GM12801 (cell line): ENCODE data around the gene DPP6.

Experiments used
- TF ChIP-seq, protein P1 (sequence below): IDR thresholded peaks from one replicate; pipeline ENCODE4 v1.5.1; 2011; ENCODE audit warnings: control low read depth; ENCODE audit not compliant: insufficient read length; ENCODE audit errors: extremely low read depth

Gene DPP6

DNA sequence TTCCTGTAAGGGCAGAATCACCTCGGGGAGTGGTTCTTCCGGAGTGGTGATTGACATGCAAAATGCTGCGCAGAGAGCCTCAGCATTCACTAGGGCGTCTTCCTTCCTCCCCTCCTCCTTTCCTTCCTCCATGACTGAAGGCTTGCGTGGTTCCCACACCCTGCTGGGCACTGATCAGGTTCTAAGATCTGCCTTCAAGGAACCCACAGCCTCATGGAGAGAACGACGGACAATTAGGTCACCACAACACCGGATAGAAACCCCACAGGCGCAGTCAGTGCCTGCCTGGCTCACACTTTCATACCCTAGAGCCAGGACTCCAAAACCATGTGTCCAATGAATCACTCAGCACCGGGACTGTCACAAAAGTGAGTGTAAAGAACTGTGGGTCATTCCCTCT, 131.3 kb downstream of the DPP6 start:
- TF ChIP-seq, protein P1, sequence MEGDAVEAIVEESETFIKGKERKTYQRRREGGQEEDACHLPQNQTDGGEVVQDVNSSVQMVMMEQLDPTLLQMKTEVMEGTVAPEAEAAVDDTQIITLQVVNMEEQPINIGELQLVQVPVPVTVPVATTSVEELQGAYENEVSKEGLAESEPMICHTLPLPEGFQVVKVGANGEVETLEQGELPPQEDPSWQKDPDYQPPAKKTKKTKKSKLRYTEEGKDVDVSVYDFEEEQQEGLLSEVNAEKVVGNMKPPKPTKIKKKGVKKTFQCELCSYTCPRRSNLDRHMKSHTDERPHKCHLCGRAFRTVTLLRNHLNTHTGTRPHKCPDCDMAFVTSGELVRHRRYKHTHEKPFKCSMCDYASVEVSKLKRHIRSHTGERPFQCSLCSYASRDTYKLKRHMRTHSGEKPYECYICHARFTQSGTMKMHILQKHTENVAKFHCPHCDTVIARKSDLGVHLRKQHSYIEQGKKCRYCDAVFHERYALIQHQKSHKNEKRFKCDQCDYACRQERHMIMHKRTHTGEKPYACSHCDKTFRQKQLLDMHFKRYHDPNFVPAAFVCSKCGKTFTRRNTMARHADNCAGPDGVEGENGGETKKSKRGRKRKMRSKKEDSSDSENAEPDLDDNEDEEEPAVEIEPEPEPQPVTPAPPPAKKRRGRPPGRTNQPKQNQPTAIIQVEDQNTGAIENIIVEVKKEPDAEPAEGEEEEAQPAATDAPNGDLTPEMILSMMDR = no peak

DNA sequence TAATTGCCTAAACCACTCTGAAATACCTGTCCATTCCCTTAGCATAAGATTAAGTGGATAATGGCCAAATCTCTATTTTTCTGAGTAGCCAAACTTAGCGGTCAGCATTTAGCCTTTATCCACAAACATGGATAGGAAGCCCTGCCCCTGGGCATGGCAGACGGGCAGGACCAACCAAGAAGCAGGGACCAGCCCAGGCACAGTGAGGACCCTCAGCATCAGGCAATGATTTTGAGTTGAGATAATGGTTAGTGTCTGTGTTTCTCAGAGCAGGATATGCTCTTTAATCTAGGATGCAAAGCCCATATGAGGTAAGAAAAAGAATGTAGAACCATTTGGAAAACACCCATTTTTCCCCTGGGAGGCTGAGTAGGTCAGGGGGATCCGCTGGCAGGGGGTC, 131.7 kb downstream of the DPP6 start:
- TF ChIP-seq, protein P1 = no peak

DNA sequence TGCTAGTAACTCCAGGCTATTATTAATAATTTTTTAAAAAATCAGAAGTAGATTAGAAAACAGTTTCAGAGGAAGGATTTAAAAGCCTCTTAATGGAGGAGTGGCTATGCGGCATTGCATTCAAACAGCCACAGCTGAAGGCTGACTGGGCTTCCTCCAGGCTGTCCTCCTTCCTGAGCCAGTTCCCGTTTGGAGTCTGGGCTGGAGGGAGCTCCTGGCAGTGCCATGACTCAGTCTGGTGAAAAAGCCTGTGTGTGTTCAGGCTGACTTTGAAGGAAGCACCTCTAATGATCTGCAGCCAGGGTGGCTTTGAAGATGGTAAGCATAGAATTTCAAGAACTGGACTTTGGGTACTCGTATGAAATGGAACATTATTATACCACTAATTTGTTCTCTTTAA, 134.6 kb downstream of the DPP6 start:
- TF ChIP-seq, protein P1 = no peak

DNA sequence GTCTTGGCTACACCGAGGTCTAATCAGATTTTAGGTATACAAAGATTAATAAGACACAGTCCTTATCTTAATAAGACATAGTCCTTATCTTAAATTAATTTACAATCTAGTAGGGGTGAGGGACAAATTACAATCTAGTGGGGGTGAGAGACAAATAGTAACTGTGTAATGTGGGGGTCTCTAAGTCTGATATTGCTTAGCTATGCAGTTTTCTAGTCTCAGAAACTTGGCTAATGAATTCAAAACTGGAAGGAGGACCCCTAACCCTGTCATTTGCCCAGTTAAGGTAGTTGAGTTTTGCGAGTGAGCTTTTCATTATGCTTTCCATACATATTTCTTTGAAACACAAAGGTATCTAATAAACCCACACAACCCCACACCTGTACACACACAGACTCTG, 136.1 kb downstream of the DPP6 start:
- TF ChIP-seq, protein P1 = no peak

DNA sequence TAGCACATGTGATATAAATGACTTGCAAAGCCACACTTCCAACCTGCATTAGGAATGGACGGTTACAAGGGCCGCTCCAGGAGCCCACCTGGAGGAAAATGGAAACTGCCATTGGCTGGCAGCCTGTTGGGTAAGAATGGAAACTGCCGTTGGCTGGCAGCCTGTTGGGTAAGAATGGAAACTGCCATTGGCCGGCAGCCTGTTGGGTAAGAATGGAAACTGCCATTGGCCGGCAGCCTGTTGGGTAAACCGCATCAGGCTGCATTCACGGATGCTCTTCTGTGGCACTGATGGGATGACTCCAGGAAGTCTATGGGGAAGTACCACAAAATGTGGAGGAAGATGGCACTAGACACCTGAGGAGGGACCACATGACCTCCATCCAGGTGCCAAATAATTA, 143.1 kb downstream of the DPP6 start:
- TF ChIP-seq, protein P1 = no peak

DNA sequence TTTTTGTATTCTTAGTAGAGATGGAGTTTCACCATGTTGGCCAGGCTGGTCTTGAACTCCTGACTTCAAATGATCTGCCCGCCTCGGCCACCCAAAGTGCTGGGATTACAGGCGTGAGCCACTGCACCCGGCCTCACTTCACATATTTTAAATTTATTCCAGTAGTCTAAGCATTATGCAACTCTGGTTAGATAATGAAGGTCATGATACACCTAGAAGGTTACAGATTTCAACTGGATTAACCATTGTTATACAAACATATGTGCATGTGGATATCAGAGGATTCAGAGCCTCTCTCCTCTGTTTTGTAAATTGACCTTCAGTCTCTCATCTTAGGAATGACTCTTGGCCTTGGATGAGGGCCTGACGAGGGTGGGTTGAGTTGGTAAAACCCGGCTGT, 146.3 kb downstream of the DPP6 start:
- TF ChIP-seq, protein P1 = no peak

DNA sequence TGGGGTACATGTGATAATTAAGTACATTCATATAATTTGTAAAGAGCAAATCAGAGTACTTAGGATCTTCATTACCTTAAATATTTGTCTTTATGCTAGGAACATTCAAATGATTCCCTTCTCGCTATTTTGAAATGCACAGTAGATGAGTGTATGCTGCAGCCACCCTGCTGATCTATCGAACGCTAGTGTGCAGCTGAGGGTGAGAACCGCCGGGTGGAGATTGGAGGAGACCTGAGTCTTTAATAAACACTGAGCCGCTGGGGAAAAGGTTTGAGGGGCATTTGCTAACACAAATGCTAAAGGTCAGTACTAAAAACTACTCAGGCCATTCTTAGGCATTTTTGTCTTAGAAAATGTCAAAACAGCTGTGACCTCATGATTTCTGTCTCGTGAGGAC, 148.0 kb downstream of the DPP6 start:
- TF ChIP-seq, protein P1 = no peak

DNA sequence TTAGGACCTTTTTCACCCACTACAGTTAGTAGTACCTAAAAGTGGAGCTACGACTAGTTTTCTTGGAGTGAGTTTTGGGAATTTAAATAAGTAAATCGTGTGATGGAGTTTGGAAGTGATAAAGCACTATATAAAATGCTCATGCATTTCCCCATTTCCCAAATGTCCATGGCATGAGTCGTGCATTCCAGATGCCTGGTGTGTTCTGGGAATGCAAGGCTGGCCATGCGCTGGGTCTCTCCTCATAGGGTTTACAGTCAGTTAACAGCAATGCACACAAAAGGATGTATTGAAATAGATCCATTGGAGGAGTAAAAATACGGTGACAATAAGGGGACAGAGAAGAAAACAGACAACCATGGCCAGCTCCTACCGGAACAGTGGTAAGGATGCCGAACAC, 149.8 kb downstream of the DPP6 start:
- TF ChIP-seq, protein P1 = no peak
